ENCODE data around the gene SMARCC1.

Gene SMARCC1

DNA sequence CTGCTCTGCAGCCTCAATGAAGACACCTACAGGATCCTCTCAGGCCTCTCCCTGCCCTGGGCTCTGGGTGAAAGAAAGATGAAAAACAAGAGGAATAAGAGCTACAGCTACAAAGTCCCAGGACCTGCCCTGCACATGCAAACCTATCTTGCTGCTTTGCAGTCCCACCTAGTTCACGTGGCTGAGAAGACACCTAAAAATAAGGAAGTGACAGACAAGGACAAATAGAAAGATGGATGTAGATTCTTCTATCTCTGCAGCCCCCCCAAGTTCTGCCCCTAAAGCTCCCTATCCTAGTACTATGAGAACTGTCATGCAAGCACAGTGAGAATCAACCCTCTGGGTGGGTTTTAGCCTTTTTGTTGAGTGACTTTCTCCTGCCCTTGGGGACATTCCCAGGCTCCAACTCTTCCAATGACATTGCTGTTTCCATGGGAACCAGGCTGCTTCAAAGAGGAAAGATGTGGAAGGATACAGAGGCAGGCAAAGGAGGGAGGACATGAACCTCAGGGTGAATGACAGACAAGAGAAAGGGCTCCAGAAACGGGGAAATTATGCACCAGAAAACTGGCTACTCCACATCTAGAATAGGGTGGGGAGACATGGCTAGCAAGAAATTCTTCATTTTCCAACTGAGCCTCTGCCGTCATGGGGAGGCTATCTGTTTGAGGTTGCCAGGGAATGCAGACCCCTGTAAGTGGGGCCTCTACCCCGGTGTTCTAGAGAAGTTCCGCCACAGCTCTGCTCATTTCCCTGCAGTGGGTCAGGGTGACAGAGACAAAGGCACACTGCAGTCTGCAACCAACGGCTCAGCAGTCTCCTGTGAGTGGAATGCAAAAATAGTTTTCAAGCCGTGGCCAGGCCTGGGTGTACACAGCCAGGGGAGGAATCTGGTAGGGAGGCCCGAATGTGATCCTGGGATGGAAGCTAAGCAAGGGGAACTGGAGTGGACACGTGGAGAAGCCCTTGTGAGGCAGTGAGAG is 208.2 kb downstream of the SMARCC1 start:
- Histone ChIP-seq H3K27ac (no peak overlapping the region), H3K4me3 (no peak overlapping the region)

DNA sequence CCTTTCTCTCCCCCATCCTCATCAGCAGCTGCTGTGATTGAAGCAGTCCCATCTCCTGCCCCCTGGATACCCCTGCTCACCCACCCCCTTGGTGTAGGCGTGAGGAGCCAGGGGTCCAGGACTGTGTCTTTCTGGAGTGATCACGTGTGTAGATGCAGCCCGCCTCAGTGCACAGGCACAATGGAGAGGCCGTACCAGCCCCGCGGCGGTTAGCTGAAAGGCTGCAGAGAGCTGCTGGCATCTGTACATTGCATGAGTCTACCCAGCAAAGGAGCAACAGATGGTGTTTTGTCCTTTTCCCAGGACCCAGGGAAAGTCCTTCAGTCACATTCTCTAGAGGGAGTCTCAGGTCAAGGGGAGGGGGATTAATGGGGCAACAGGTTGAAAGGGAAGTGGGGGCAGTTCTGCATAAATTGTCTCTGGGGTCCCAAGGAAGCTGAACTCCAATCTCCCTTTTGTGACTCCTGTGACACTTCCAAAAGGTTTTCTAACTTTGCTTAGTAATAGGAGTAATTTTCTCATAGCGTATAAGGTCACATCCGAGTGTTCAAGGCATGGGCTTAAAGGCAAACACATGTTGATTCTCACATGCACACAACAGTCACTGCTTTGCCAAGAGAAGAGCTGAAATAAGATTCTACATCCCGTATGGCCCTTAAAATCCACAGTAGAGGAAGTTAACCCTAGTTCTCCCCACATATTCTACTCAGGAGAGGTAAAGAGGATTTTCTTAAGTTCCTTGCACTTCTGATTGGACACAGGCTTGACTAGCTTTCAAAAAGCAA is 210.1 kb downstream of the SMARCC1 start:
- Histone ChIP-seq H3K4me3 (no peak overlapping the region), H3K27ac (no peak overlapping the region)

DNA sequence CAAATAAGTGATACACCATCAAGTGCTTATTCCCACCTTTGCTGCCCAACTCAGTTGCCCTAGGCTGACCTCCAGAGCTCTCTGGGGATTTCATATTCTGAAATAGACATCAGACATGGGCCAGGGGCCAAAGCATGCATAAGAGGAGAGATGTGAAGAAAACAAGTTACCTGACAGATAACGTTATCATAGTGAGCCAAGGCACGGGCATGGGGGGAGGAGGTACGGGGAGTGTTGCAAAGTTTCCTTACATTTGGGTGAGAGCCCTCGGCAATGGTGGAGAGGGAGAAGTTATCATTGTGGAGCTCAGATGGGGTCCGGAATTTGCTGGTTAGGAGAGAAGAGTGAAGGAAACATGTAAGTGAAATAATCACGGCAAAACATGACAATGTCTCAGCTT is 212.8 kb downstream of the SMARCC1 start:
- no peak overlapping the region for H3K27ac ChIP-seq
- H3K4me3 ChIP-seq, result no peak overlapping the region

DNA sequence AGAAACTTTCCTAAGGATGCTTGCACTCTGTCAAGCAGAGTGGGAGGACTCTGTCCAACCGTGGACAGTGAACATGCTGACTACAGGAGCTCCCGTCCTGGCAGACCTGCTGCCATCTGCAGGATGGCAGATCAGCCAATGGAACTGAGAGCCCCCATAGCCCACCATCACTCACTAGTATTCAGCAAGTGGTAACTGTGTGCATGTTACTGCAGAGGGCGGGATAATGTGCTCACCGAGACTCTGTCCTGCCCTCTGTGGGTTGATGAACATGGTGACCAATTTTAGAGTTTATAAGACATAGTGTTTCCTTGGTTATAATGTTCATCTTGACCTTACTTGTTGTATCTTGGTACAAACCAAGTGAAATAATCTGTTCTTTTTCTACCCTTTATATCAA is 214.5 kb downstream of the SMARCC1 start:
- Histone ChIP-seq H3K4me3 (no peak overlapping the region), H3K27ac (no peak overlapping the region)

DNA sequence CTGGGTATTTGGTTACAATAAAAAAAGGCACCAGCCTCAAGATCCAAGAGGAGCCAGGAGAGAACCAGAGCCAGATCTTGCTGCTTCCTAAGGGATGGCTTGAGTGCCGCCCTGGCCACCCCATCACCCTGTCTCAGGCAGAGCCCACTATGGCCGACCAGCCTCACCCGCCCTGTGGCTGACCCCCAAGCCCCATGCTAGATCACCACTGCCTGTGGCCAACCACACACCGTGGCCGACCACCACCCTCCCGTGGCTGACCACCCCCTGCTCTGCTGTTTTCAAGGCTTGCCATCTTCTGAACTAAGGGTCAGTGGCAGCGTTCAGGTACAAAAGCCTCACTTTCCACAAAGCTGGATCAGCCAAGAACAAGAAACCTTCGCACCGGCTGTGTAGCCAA is 215.0 kb downstream of the SMARCC1 start:
- Histone ChIP-seq H3K27ac (no peak overlapping the region), H3K4me3 (no peak overlapping the region)

DNA sequence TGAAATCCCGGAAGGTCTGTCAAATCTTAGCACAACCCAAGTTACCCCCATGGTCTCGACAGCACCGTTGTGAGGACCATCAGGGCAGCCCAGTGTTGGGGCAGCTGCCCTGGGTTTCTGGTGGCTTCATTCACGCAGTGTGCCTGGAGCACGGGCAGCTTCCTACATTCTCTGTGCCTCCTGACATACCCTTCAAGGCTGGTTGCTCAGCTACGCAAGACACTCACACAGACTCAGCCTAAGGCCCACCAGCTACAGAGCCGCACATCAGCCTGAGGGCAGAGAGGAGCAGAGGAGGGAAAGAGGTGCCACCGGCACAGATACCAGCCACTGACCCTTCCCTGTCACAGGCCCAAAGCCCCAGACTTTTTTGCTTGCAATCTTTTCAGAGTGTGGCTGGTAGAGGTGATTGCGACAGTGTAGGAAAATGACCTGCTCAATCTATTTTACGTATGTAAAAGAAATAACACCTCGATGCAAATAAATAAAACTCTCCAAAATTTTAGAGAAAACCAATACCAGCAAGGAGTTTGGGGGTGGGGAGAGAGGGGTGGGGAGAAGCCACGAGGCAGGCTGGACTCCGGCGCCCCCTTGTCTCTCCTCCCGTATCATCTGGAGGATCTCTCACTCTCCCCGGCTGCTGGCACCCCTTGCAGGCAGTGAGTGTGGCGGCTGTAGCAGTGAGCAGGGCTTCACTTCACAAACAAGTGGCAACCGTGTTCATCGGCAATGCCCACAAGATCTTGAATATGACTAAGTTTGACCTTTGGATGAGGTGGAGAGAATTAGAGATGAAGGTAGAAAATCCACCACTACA is 215.8 kb downstream of the SMARCC1 start:
- H3K4me3 ChIP-seq, result no peak overlapping the region

DNA sequence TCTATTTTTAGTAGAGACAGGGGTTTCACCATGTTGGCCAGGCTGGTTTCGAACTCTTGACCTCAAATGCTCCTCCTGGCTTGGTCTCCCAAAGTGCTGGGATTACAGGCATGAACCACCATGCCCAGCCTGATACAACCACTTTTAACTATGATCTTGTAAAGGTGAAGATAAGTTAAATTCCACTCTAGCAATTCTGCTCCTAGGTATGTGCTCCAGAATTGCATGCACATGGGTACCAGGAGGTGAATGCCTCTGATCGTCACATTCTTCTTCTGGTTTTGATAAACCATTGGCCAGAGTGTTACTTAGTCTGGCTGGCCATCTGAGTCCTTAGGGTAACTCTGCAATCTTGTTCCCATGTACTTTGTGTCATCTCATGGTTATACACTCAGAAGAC is 225.3 kb downstream of the SMARCC1 start:
- H3K4me3 ChIP-seq, result no peak overlapping the region
- H3K27ac ChIP-seq, result no peak overlapping the region

More for the DNA sequence above, 215.8 kb downstream of the SMARCC1 start:
- no peak overlapping the region for H3K27ac ChIP-seq

DNA sequence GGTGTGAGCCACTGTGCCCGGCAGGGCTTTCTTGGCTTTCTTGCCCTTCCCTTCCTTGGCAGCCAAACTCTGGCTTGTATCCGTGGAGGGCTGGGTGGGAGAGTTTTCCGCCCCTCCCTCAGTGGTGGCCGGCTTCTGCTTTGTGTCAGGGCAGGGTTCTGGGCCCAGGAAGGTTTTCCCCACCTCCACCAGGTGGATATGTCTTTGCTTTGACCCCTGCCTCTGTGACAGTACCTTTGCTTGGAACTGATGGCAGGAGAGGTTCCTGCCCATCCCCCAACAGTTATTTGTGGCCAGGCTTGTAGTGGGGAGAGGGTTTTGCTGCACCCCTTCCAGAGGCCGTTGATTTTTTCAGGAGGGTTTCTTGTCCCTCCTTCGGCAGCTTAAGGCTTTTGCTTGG is 227.4 kb downstream of the SMARCC1 start:
- Histone ChIP-seq H3K27ac (no peak overlapping the region), H3K4me3 (no peak overlapping the region)

DNA sequence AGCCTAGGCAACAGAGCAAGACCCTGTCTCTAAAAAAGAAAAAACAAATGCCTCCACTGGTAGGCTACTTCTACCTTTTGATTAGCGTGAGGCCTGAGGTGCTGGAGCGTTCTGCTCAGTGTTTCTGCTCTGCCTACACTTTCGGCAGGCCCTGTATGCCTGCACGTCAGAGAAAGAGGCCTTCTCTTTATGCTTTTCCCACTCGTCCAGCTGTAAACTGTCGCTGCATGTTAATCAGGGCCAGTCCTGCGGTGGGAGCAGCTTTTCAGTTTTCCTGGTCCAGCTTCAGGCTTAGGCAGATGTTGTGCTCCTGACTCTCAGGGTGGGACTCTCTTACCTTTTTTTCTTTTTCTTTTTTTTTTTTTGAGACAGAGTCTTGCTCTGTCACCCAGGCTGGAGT is 228.3 kb downstream of the SMARCC1 start:
- Histone ChIP-seq H3K4me3 (no peak overlapping the region), H3K27ac (no peak overlapping the region)

DNA sequence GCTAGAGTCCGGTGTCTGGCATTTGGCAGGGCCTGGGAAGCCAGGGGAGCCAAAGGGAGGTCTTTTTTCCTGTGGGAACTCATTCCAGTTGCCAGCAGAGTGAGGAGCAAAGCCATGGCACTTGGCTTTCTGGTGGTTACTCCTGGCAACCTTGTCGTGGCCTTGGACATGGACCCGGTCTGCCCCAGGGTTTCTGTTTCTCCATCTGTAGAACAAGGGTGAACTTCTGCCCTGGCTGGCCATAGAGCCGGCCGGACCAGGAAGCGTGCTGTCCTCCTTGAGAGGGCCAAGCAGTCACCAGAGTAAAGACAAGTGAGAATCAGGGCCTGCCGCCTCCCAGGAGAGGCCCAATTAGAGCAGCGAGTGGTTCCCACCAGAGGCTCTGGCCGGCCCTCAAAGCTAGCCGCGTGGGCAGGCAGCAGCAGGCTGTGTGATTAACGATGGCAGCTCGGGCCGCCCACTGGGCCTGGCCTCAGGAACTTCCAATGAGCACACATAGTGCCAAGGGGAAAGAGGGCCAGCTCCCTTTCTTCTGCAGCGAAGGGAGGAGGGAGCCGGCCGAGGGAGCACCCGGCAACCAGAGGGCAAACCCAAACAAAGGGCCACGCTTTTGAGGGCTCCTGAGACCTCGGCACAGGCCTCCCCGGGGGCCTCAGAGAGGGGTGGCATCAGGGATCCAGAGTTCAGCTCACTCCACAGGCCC is 239.1 kb downstream of the SMARCC1 start:
- Histone ChIP-seq H3K4me3 (no peak overlapping the region), H3K27ac (peak overlapping the region in 1 of 21 experiments; percentile 22)

DNA sequence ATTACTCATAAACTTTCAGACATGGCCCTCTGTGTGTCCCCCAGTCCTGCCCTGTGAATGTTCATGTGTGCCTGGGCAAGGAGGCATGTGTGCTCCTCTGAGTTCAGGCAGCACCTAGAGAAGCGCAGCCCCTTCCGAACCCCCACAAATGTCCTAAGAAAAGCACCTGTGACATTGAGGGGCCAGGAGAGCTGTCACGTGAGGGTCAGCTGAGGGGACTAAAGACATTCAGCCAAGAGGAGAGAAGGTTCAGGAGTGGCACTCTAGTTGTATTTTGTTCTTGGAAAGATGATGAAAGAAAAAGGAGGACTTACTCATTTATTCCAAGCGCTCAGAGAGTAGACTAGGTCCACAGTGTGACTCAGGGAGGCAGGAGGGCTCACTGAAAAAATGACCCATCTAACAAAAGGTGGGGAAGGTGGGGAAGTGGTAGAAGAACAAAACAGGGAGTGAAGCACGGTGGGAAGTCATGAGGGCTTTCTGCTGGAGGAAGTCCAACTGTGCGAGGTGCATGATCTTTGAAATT is 240.0 kb downstream of the SMARCC1 start:
- H3K27ac ChIP-seq, result no peak overlapping the region
- H3K4me3 ChIP-seq, result no peak overlapping the region

DNA sequence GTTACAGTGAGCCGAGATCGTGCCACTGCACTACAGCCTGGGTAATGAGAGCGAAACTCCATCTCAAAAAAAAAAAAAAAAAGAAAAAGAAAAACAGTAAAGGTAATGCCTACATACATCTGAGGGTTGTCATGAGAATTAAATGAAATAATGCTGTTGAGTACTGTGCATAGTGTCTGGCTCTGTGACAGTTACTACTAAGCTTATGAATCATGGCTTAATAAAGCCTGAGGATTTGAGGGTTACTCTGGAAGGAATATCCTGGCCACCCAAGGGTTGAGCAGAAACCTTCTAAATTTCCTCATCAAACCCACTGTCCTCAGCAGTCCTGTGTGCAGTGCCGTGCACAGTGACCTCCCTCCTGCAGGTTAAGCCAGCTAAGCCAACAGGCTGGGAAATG is 241.4 kb downstream of the SMARCC1 start:
- Histone ChIP-seq H3K4me3 (no peak overlapping the region), H3K27ac (no peak overlapping the region)

DNA sequence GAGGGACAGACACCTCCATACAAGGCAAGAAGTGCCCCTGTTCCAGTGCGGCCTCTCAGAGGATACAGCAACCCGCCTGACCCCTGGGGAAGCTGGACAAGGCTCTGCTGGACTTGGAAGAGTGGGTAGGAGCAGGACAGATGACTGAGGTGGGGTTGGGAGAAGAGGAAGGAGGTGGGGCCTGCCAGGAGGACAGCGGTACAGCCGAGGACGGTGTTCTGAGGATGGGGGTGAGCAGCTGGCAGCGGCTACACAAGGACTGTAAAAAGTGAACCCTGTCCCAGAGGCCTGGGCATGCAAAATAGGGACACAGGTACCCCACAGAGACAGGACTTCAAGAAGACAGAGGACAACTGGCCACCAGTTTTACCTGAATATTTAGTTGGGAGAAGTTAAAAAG is 244.7 kb downstream of the SMARCC1 start:
- Histone ChIP-seq H3K27ac (no peak overlapping the region), H3K4me3 (no peak overlapping the region)

DNA sequence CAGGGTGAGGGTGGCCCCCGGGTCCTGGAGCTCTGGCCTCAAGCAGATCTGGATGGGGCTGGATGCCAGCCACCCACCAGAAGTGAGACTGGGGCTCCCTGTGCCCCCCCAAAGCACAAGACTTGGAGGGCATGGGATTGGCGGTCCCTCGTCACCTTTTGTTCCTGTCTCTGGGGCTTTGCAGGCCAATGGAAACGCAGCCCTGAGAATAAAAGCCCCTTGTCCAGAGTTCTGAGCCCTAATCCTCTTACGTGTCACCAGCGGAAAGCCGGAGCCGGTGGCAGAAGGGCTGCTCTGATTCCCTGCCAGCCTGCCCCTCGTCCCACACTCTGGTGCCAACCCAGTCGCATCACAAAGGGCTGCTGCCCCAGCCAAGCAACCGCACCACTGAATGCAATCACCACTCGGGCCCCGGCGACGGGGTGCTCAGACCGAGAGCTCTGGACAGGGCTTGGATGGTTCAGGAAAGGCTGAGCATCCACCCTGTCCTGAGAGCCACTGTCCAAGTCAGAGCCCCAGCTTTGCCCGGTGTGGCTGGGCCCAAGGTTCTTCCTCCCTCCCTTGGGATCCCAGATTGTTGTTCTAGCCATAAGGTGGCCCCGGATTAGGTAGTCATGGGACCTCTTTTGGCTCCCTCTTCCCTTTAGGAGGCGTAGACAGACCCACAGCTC is 245.3 kb downstream of the SMARCC1 start:
- no peak overlapping the region for H3K4me3 ChIP-seq
- no peak overlapping the region for H3K27ac ChIP-seq

Measured in skin epidermis (tissue), 12 donors.